CD4-positive, alpha-beta T cell (primary cell): ENCODE measurements around the gene FAM149A. TPM values are rescaled to one million over a fixed set of nuclear protein-coding genes. Genes with fewer than 3 reads are reported as not detected.

Source experiments
- ATAC-seq: fragments of 200-7000 bp; cut with Tn5 transposase; one replicate; pipeline ENCODE4 v1.10.0; 2022; ENCODE audit warnings: mild to moderate bottlenecking; ENCODE audit not compliant: poor library complexity
- CTCF ChIA-PET: fragments of 350-600 bp; sonication (Branson Sonifier 250); formaldehyde crosslinking; loops from one replicate; lab custom pipeline; 2021; ENCODE audit warnings: antibody characterized with exemption, inconsistent platforms; lab: Charles Lee
- POLR2A ChIA-PET: fragments of 350-600 bp; sonication (Branson Sonifier 250); formaldehyde crosslinking; loops from one replicate; lab custom pipeline; 2021; ENCODE audit warnings: antibody characterized with exemption, inconsistent platforms; lab: Charles Lee
- DNase-seq, 14 experiments: peaks; one replicate each; pipeline ENCODE4 v3.0.0-alpha.2; 2013 to 2020; ENCODE audit warnings: mixed read lengths in 2 of 14
- H3K27ac ChIP-seq, 2 donors: one replicate each; pipeline versions ENCODE4 v1.5.1 to v1.7.0; 2013; ENCODE audit warnings: low read length in 2 of 2, low read depth in 1 of 2, mild to moderate bottlenecking in 1 of 2
- H3K27me3 ChIP-seq, 2 experiments: 1 replicate in 1 of 2; 2 replicates in 1 of 2; pipeline versions ENCODE4 v1.6.1 to v1.7.0; 2013; ENCODE audit warnings: low read length in 2 of 2, control low read depth in 1 of 2, mild to moderate bottlenecking in 1 of 2, moderate library complexity in 1 of 2; ENCODE audit not compliant: insufficient read depth in 2 of 2, control insufficient read depth in 1 of 2
- H3K36me3 ChIP-seq: one replicate; pipeline ENCODE4 v1.6.1; 2013; ENCODE audit warnings: low read length, control low read depth; ENCODE audit not compliant: insufficient read depth
- H3K4me1 ChIP-seq: one replicate; pipeline ENCODE4 v1.6.1; 2013; ENCODE audit warnings: low read length, control low read depth; ENCODE audit not compliant: insufficient read depth
- H3K4me3 ChIP-seq: one replicate; pipeline ENCODE4 v1.5.1; 2013; ENCODE audit warnings: mild to moderate bottlenecking, low read length, moderate library complexity
- H3K9me3 ChIP-seq, 2 experiments: 1 replicate in 1 of 2; 2 replicates in 1 of 2; pipeline versions ENCODE4 v1.6.1 to v1.7.0; 2013; ENCODE audit warnings: low read length in 2 of 2, mild to moderate bottlenecking in 2 of 2, control low read depth in 1 of 2, moderate library complexity in 1 of 2; ENCODE audit not compliant: control insufficient read depth in 1 of 2, insufficient read depth in 1 of 2
- H3K27ac Mint-ChIP-seq: one replicate; pipeline ENCODE4 v1.8.0; 2020; ENCODE audit warnings: mixed read lengths
- H3K27me3 Mint-ChIP-seq: one replicate; pipeline ENCODE4 v1.8.0; 2021; ENCODE audit warnings: mixed read lengths
- H3K36me3 Mint-ChIP-seq: one replicate; pipeline ENCODE4 v1.8.0; 2021; ENCODE audit warnings: low read depth, mixed read lengths
- H3K4me1 Mint-ChIP-seq: one replicate; pipeline ENCODE4 v1.8.0; 2021; ENCODE audit warnings: low read depth, mixed read lengths
- H3K4me3 Mint-ChIP-seq: one replicate; pipeline ENCODE4 v1.8.0; 2020; ENCODE audit warnings: mild to moderate bottlenecking, mixed read lengths
- H3K9me3 Mint-ChIP-seq: one replicate; pipeline ENCODE4 v1.8.0; 2020; ENCODE audit warnings: mixed read lengths
- CTCF ChIP-seq: fragments of 200-600 bp; IDR thresholded peaks from one replicate; pipeline ENCODE4 v1.8.0; 2022; ENCODE audit warnings: antibody characterized with exemption, mild to moderate bottlenecking
- intact Hi-C, 2 experiments: fragments of 100-400 bp; cut with DNase I in 1 of 2; cut with micrococcal nuclease in 1 of 2; formaldehyde crosslinking; loops; one replicate each; pipeline versions ENCODE4 v1.15.1 to v1.9.0; 2023 to 2025; cut with DNase I, micrococcal nuclease
- total RNA-seq, 174 experiments: library from RNA in 2 of 174; stranded (reverse) in 2 of 174; gene quantifications; one replicate each; pipeline ENCODE4 v1.2.3 and lab custom pipeline; 2021 to 2026

Gene FAM149A
- total RNA-seq, 2 experiments from 2014 or later: 0.61 to 1.1 TPM

- no peak for ATAC-seq
- Histone ChIP-seq H3K27me3 (peaks cover 28 to 42% of the 10 kb centered on the region in 2 experiments), H3K27ac (no peak overlapping the region), H3K4me3 (no peak overlapping the region), H3K36me3 (no peaks in the 10 kb centered on the region), H3K9me3 (peaks cover 0 to 4% of the 10 kb centered on the region in 2 experiments), H3K4me1 (peaks cover 11% of the 10 kb centered on the region)
- Mint-ChIP-seq H3K27ac (no peak overlapping the region), H3K27me3 (peaks cover 59% of the 10 kb centered on the region), H3K36me3 (no peaks in the 10 kb centered on the region), H3K9me3 (no peaks in the 10 kb centered on the region), H3K4me3 (no peak overlapping the region), H3K4me1 (peaks cover 4% of the 10 kb centered on the region)
- intact Hi-C loops: no loop called here
- POLR2A ChIA-PET: no interaction called here
- TF ChIP-seq CTCF: no peak
- CTCF ChIA-PET: no interaction called here
- no peak for DNase-seq
Observed at GRCh38 chr4:186148336-186148975, 44.0 kb downstream of the FAM149A start.

GRCh38 chr4:186149872-186150271, 45.4 kb downstream of the FAM149A start:
- ATAC-seq (no peak), DNase-seq (peak in 5 of 14 experiments; percentile 23 to 47 (median 33))
- Histone ChIP-seq H3K36me3 (no peaks in the 10 kb centered on the region), H3K27me3 (peaks cover 18 to 32% of the 10 kb centered on the region in 2 experiments), H3K4me1 (peaks cover 5% of the 10 kb centered on the region), H3K9me3 (no peaks in the 10 kb centered on the region), H3K27ac (no peak overlapping the region), H3K4me3 (no peak overlapping the region)
- Mint-ChIP-seq H3K4me1 (no peaks in the 10 kb centered on the region), H3K27ac (no peak overlapping the region), H3K4me3 (no peak overlapping the region), H3K36me3 (no peaks in the 10 kb centered on the region), H3K9me3 (no peaks in the 10 kb centered on the region), H3K27me3 (peaks cover 58% of the 10 kb centered on the region)
- ChIA-PET CTCF (no interaction called here), POLR2A (no interaction called here)
- intact Hi-C loops: no loop called here
- TF ChIP-seq CTCF: no peak

GRCh38 chr4:186150926-186151325, 46.4 kb downstream of the FAM149A start:
- no peak overlapping the region for H3K4me3 ChIP-seq
- no peaks in the 10 kb centered on the region for H3K36me3 ChIP-seq
- H3K27me3 ChIP-seq: peaks cover 8 to 23% of the 10 kb centered on the region in 2 experiments
- Mint-ChIP-seq H3K27me3 (peaks cover 49% of the 10 kb centered on the region), H3K4me3 (no peak overlapping the region), H3K9me3 (no peaks in the 10 kb centered on the region), H3K4me1 (no peaks in the 10 kb centered on the region), H3K27ac (no peak overlapping the region), H3K36me3 (no peaks in the 10 kb centered on the region)
- intact Hi-C loops: no loop called here
- no peaks in the 10 kb centered on the region for H3K4me1 ChIP-seq
- DNase-seq (no peak), ATAC-seq (no peak)
- no peak for TF ChIP-seq CTCF
- POLR2A ChIA-PET: no interaction called here
- no peaks in the 10 kb centered on the region for H3K9me3 ChIP-seq
- H3K27ac ChIP-seq: no peak overlapping the region
- CTCF ChIA-PET: no interaction called here
